Keratinocyte (primary cell): ENCODE measurements around the gene TMEM229B. TPM values are rescaled to one million over a fixed set of nuclear protein-coding genes. Genes with fewer than 3 reads are reported as not detected.

ENCODE experiments used
- DNase-seq: peaks from one replicate; pipeline ENCODE4 v3.0.0-alpha.2; 2011; ENCODE audit warnings: low read depth, missing footprints, low spot score
- FAIRE-seq: peaks from 2 replicates; lab custom pipeline; 2011; peaks lifted over from hg19 to GRCh38; lab: Jason Lieb, UNC
- H2AFZ ChIP-seq: 2 replicates; pipeline ENCODE4 v1.6.0; 2012; ENCODE audit warnings: low read length, control low read depth, inconsistent platforms; ENCODE audit not compliant: control insufficient read depth
- H3K27ac ChIP-seq: 2 replicates; pipeline ENCODE4 v1.5.1; 2011; ENCODE audit warnings: low read length; ENCODE audit not compliant: control insufficient read depth, insufficient read depth
- H3K27me3 ChIP-seq: 3 replicates; pipeline ENCODE4 v1.6.0; 2011; ENCODE audit warnings: low read length; ENCODE audit not compliant: control insufficient read depth, insufficient read depth; ENCODE audit errors: extremely low read depth
- H3K36me3 ChIP-seq, 2 experiments: 2 replicates in 1 of 2; 3 replicates in 1 of 2; pipeline ENCODE4 v1.5.1; 2011; ENCODE audit warnings: low read length in 2 of 2, mild to moderate bottlenecking in 1 of 2; ENCODE audit not compliant: control insufficient read depth in 2 of 2, insufficient read depth in 2 of 2; ENCODE audit errors: extremely low read depth in 1 of 2
- H3K4me1 ChIP-seq: 3 replicates; pipeline ENCODE4 v1.5.1; 2011; ENCODE audit warnings: low read length; ENCODE audit not compliant: control insufficient read depth, insufficient read depth; ENCODE audit errors: extremely low read depth
- H3K4me2 ChIP-seq: 3 replicates; pipeline ENCODE4 v1.6.0; 2011; ENCODE audit warnings: low read depth, low read length; ENCODE audit not compliant: control insufficient read depth, insufficient read depth; ENCODE audit errors: extremely low read depth
- H3K4me3 ChIP-seq, 3 experiments: fragments of 200-600 bp in 1 of 3; sonication (generic) in 1 of 3; 2 replicates in 2 of 3; 3 replicates in 1 of 3; pipeline ENCODE4 v1.5.1; 2011 to 2016; ENCODE audit warnings: low read length in 3 of 3, mild to moderate bottlenecking in 3 of 3, control low read depth in 2 of 3, inconsistent platforms in 1 of 3, low read depth in 1 of 3, mixed read lengths in 1 of 3, mixed run types in 1 of 3, moderate library complexity in 1 of 3; ENCODE audit not compliant: control insufficient read depth in 2 of 3, insufficient read depth in 2 of 3; ENCODE audit errors: extremely low read depth in 1 of 3
- H3K79me2 ChIP-seq: 2 replicates; pipeline ENCODE4 v1.6.0; 2012; ENCODE audit warnings: low read length; ENCODE audit not compliant: control insufficient read depth, insufficient read depth
- H3K9ac ChIP-seq: 3 replicates; pipeline ENCODE4 v1.6.0; 2011; ENCODE audit warnings: low read length; ENCODE audit not compliant: control insufficient read depth, insufficient read depth; ENCODE audit errors: extremely low read depth
- H3K9me1 ChIP-seq: 3 replicates; pipeline ENCODE4 v1.6.0; 2011; ENCODE audit warnings: low read length; ENCODE audit not compliant: control insufficient read depth, insufficient read depth; ENCODE audit errors: extremely low read depth
- H3K9me3 ChIP-seq: 2 replicates; pipeline ENCODE4 v1.5.1; 2012; ENCODE audit warnings: low read depth, low read length; ENCODE audit not compliant: control insufficient read depth
- H4K20me1 ChIP-seq: 3 replicates; pipeline ENCODE4 v1.6.0; 2011; ENCODE audit warnings: low read length; ENCODE audit not compliant: control insufficient read depth, insufficient read depth; ENCODE audit errors: extremely low read depth
- CTCF ChIP-seq, 3 experiments: IDR thresholded peaks in 1 of 3; conservative IDR thresholded peaks in 1 of 3; optimal IDR thresholded peaks in 1 of 3; 2 replicates in 2 of 3; 3 replicates in 1 of 3; pipeline versions ENCODE3 to v1.5.1; 2011; ENCODE audit warnings: low read length in 3 of 3, mild to moderate bottlenecking in 3 of 3, moderate library complexity in 2 of 3, control low read depth in 1 of 3, inconsistent platforms in 1 of 3; ENCODE audit not compliant: insufficient read depth in 2 of 3; ENCODE audit errors: extremely low read depth in 1 of 3
- EZH2 ChIP-seq: IDR thresholded peaks from one replicate; pipeline ENCODE4 v1.6.1; 2012; ENCODE audit warnings: inconsistent platforms, mild to moderate bottlenecking, low read length, moderate library complexity
- dilution Hi-C: fragments of 300-500 bp; cut with MboI; formaldehyde crosslinking; loops from one replicate; pipeline ENCODE4 v1.7.0; 2020; ENCODE audit warnings: low sequenced_read_pairs; ENCODE audit not compliant: extremely low pct_ligation_motif_present
- polyA plus RNA-seq, 5 experiments: library from polyadenylated mRNA; depleted of rRNA in 3 of 5; stranded (reverse) in 3 of 5; stranded (forward) in 1 of 5; unstranded in 1 of 5; fragments of >200 nt; gene quantifications; 1 replicate in 1 of 5; 2 replicates in 3 of 5; 3 replicates in 1 of 5; pipeline versions ENCODE4 v1.2.1 to v1.2.3, GENCODE V29; 2011 to 2012; ENCODE audit warnings: missing spikeins in 2 of 5, low read depth in 1 of 5, low replicate concordance in 1 of 5

The TMEM229B gene
- polyA plus RNA-seq, 1 donor (not counting 4 experiments of a cell fraction or from before 2014, with no cell fraction given), result 1.0 TPM

GRCh38 chr14:67463900-67464299 lies 24.6 kb downstream of the TMEM229B start:
- no peak for TF ChIP-seq CTCF (optimal IDR thresholded peaks at IDR 0.05 in 1 of 3, IDR thresholded peaks at IDR 0.05 in 1 of 3, conservative IDR thresholded peaks at IDR 0.05 in 1 of 3; ENCODE audit: extremely low read depth in 1 of 3, insufficient read depth in 2 of 3, low read length in 3 of 3)
- TF ChIP-seq EZH2, result no peak
- dilution Hi-C loops, result no loop called here
- H2AFZ ChIP-seq, result no peak overlapping the region
- H3K9me1 ChIP-seq, result no peaks in the 10 kb centered on the region
- peaks cover 9% of the 10 kb centered on the region for H3K4me1 ChIP-seq
- H3K4me3 ChIP-seq, result no peak overlapping the region
- no peaks in the 10 kb centered on the region for H3K27me3 ChIP-seq
- no peak overlapping the region for H3K4me2 ChIP-seq
- H3K27ac ChIP-seq, result no peak overlapping the region
- H3K36me3 ChIP-seq, result no peaks in the 10 kb centered on the region
- no peaks in the 10 kb centered on the region for H3K9me3 ChIP-seq
- no peak overlapping the region for H3K9ac ChIP-seq
- H3K79me2 ChIP-seq, result no peaks in the 10 kb centered on the region
- DNase-seq (no peak), FAIRE-seq (no peak)
- H4K20me1 ChIP-seq, result no peaks in the 10 kb centered on the region

GRCh38 chr14:67461996-67462395 lies 26.5 kb downstream of the TMEM229B start:
- Histone ChIP-seq H4K20me1 (no peaks in the 10 kb centered on the region), H3K27ac (no peak overlapping the region), H3K79me2 (no peaks in the 10 kb centered on the region), H3K9me1 (no peaks in the 10 kb centered on the region), H3K36me3 (no peaks in the 10 kb centered on the region), H3K4me1 (peaks cover 9% of the 10 kb centered on the region), H3K27me3 (no peaks in the 10 kb centered on the region), H3K4me2 (no peak overlapping the region), H2AFZ (no peak overlapping the region), H3K4me3 (no peak overlapping the region), H3K9ac (no peak overlapping the region), H3K9me3 (no peaks in the 10 kb centered on the region)
- dilution Hi-C loops, result no loop called here
- DNase-seq, result no peak
- FAIRE-seq, result no peak
- no peak for TF ChIP-seq CTCF (optimal IDR thresholded peaks at IDR 0.05 in 1 of 3, IDR thresholded peaks at IDR 0.05 in 1 of 3, conservative IDR thresholded peaks at IDR 0.05 in 1 of 3; ENCODE audit: extremely low read depth in 1 of 3, insufficient read depth in 2 of 3, low read length in 3 of 3)
- TF ChIP-seq EZH2, result no peak
